Stomach (tissue), 4 donors: Measurements from ENCODE around the gene NAV2.

ENCODE experiments used
- CTCF ChIP-seq, 7 experiments: fragments of 450-650 bp in 4 of 7; fragments of 200-600 bp in 3 of 7; sonication (generic) in 3 of 7; IDR thresholded peaks; one replicate each; pipeline ENCODE4 v1.5.1; 2016 to 2019; ENCODE audit warnings: antibody characterized with exemption in 7 of 7, control low read depth in 2 of 7, mild to moderate bottlenecking in 1 of 7
- POLR2A ChIP-seq, 4 donors: fragments of 450-650 bp; IDR thresholded peaks; one replicate each; pipeline ENCODE4 v1.6.1; 2016; ENCODE audit warnings: antibody characterized with exemption in 4 of 4, control low read depth in 2 of 4, mild to moderate bottlenecking in 1 of 4, moderate library complexity in 1 of 4

GRCh38 chr11:19929147-19929546 is 216.5 kb downstream of the NAV2 start:
- TF ChIP-seq CTCF (IDR thresholded peaks at IDR 0.05) (no peak), POLR2A (IDR thresholded peaks at IDR 0.05) (no peak)
